Liver (tissue), 9 donors: ENCODE measurements around the gene CEMIP. TPM values are rescaled to one million over a fixed set of nuclear protein-coding genes. Genes with fewer than 3 reads are reported as not detected.

Source experiments
- DNase-seq: peaks from one replicate; pipeline ENCODE4 v3.0.0-alpha.2; 2017; ENCODE audit warnings: low spot score
- H3K27ac ChIP-seq, 2 donors: one replicate each; pipeline ENCODE4 v1.7.0; 2013; ENCODE audit warnings: inconsistent platforms in 2 of 2, low read length in 2 of 2, control low read depth in 1 of 2, low read depth in 1 of 2, mild to moderate bottlenecking in 1 of 2
- H3K27me3 ChIP-seq, 4 donors: one replicate each; pipeline versions ENCODE4 v1.6.1 to v1.7.0; 2013; ENCODE audit warnings: low read length in 3 of 4, inconsistent platforms in 1 of 4, mild to moderate bottlenecking in 1 of 4, moderate library complexity in 1 of 4; ENCODE audit not compliant: control insufficient read depth in 4 of 4, insufficient read depth in 4 of 4
- H3K36me3 ChIP-seq, 4 donors: one replicate each; pipeline versions ENCODE4 v1.6.1 to v1.7.0; 2013; ENCODE audit warnings: low read length in 3 of 4, mild to moderate bottlenecking in 3 of 4, low read depth in 1 of 4, moderate library complexity in 1 of 4; ENCODE audit not compliant: control insufficient read depth in 4 of 4, insufficient read depth in 3 of 4
- H3K4me1 ChIP-seq, 4 donors: one replicate each; pipeline versions ENCODE4 v1.6.1 to v1.7.0; 2013; ENCODE audit warnings: low read length in 3 of 4, mild to moderate bottlenecking in 3 of 4, moderate library complexity in 1 of 4; ENCODE audit not compliant: control insufficient read depth in 4 of 4, insufficient read depth in 4 of 4
- H3K4me3 ChIP-seq, 3 donors: one replicate each; pipeline versions ENCODE4 v1.6.1 to v1.7.0; 2013; ENCODE audit warnings: low read length in 3 of 3, control low read depth in 1 of 3, low read depth in 1 of 3, mild to moderate bottlenecking in 1 of 3
- H3K9ac ChIP-seq, 2 donors: one replicate each; pipeline ENCODE4 v1.7.0; 2013; ENCODE audit warnings: low read length in 2 of 2, mild to moderate bottlenecking in 2 of 2, moderate library complexity in 2 of 2, control low read depth in 1 of 2, low read depth in 1 of 2
- H3K9me3 ChIP-seq, 4 donors: one replicate each; pipeline versions ENCODE4 v1.6.1 to v1.7.0; 2013; ENCODE audit warnings: low read length in 3 of 4; ENCODE audit not compliant: control insufficient read depth in 4 of 4
- ATF3 ChIP-seq: IDR thresholded peaks from 2 replicates; pipeline ENCODE4 v1.6.1; 2016; ENCODE audit warnings: antibody characterized with exemption
- CTCF ChIP-seq: fragments of 150-350 bp; IDR thresholded peaks from 2 replicates; pipeline ENCODE4 v1.5.1; 2017; ENCODE audit warnings: improper control_type of control experiment, low read depth, low read length; ENCODE audit not compliant: missing input control
- EGR1 ChIP-seq, 2 donors: IDR thresholded peaks; 2 replicates each; pipeline ENCODE4 v1.6.1; 2016 to 2018; ENCODE audit warnings: antibody characterized with exemption in 2 of 2, low read depth in 2 of 2
- FOXA1 ChIP-seq: IDR thresholded peaks from 2 replicates; pipeline ENCODE4 v1.6.1; 2016; ENCODE audit warnings: antibody characterized with exemption
- FOXA2 ChIP-seq: IDR thresholded peaks from 2 replicates; pipeline ENCODE4 v1.6.1; 2016; ENCODE audit warnings: antibody characterized with exemption
- GABPA ChIP-seq, 2 donors: IDR thresholded peaks in 1 of 2; conservative IDR thresholded peaks in 1 of 2; 2 replicates each; pipeline ENCODE4 v1.6.1; 2016; ENCODE audit warnings: antibody characterized with exemption in 2 of 2, mild to moderate bottlenecking in 1 of 2, moderate library complexity in 1 of 2
- HNF4A ChIP-seq, 2 donors: conservative IDR thresholded peaks; 2 replicates each; pipeline ENCODE4 v1.6.1; 2016; ENCODE audit warnings: antibody characterized with exemption in 2 of 2, mild to moderate bottlenecking in 2 of 2
- HNF4G ChIP-seq: IDR thresholded peaks from 2 replicates; pipeline ENCODE4 v1.6.1; 2016; ENCODE audit warnings: antibody characterized with exemption
- JUND ChIP-seq, 2 donors: IDR thresholded peaks; 2 replicates each; pipeline ENCODE4 v1.6.1; 2016; ENCODE audit warnings: antibody characterized with exemption in 2 of 2
- MAX ChIP-seq: IDR thresholded peaks from 2 replicates; pipeline ENCODE4 v1.6.1; 2016; ENCODE audit warnings: antibody characterized with exemption
- NR2F2 ChIP-seq: IDR thresholded peaks from 2 replicates; pipeline ENCODE4 v1.6.1; 2016; ENCODE audit warnings: antibody characterized with exemption
- RAD21 ChIP-seq, 2 donors: IDR thresholded peaks; 2 replicates each; pipeline ENCODE4 v1.6.1; 2016; ENCODE audit warnings: antibody characterized with exemption in 2 of 2, mild to moderate bottlenecking in 2 of 2
- REST ChIP-seq: IDR thresholded peaks from 2 replicates; pipeline ENCODE4 v1.6.1; 2016; ENCODE audit warnings: antibody characterized with exemption, mild to moderate bottlenecking
- RXRA ChIP-seq, 2 donors: IDR thresholded peaks; 2 replicates each; pipeline ENCODE4 v1.6.1; 2017 to 2018; ENCODE audit warnings: antibody characterized with exemption in 2 of 2, mild to moderate bottlenecking in 1 of 2
- SP1 ChIP-seq: IDR thresholded peaks from 2 replicates; pipeline ENCODE4 v1.6.1; 2018; ENCODE audit warnings: antibody characterized with exemption, mild to moderate bottlenecking
- TAF1 ChIP-seq: conservative IDR thresholded peaks from 2 replicates; pipeline ENCODE4 v1.6.1; 2016; ENCODE audit warnings: antibody characterized with exemption, mild to moderate bottlenecking
- YY1 ChIP-seq: IDR thresholded peaks from 2 replicates; pipeline ENCODE4 v1.6.1; 2016; ENCODE audit warnings: antibody characterized with exemption, mild to moderate bottlenecking
- WGBS: extraction: QIAGEN DNeasy Blood & Tissue Kit; methylation state at CpG from one replicate; pipeline ENCODE4 v1.1.7; 2013; 5-methylcytosine and 5-hydroxymethylcytosine counted together
- polyA plus RNA-seq, 2 donors: library from polyadenylated mRNA; stranded (reverse) in 1 of 2; unstranded in 1 of 2; fragments of 200-250 nt in 1 of 2; fragments of >200 nt in 1 of 2; fragmentation: Nextera tagmentation in 1 of 2; extraction: Ambion mirVana in 1 of 2; gene quantifications; one replicate each; pipeline versions ENCODE4 v1.2.1 to v1.2.3, GENCODE V29; 2013 to 2015
- total RNA-seq, 2 donors: library from RNA; depleted of rRNA; stranded (reverse); fragments of >200 nt; gene quantifications; one replicate each; pipeline ENCODE4 v1.2.3, GENCODE V29; 2014
- donor health status: healthy.
- donor health status: healthy.
- donor health status: healthy.
- donor health status: healthy.
- donor health status: healthy.

The CEMIP gene
- total and polyA plus RNA-seq, 4 donors = under 0.01 to 0.89 (median 0.21) TPM

- no peaks in the 10 kb centered on the region for H3K27me3 ChIP-seq
- H3K36me3 ChIP-seq = peaks cover 4 to 20% (median 11%) of the 10 kb centered on the region in 4 donors
- H3K9me3 ChIP-seq = no peaks in the 10 kb centered on the region
- no peak overlapping the region for H3K27ac ChIP-seq
- no peak overlapping the region for H3K4me3 ChIP-seq
- 96% methylated on average over 8 of the region's 8 CpGs for WGBS
- H3K4me1 ChIP-seq = no peaks in the 10 kb centered on the region
- DNase-seq = no peak
- H3K9ac ChIP-seq = no peak overlapping the region
- TF ChIP-seq NR2F2 = no peak
- no peak for TF ChIP-seq YY1
- TF ChIP-seq REST = no peak
- no peak for TF ChIP-seq TAF1
- no peak for TF ChIP-seq MAX
- TF ChIP-seq GABPA (IDR thresholded peaks at IDR 0.05 in 1 of 2, conservative IDR thresholded peaks at IDR 0.05 in 1 of 2) = no peak
- no peak for TF ChIP-seq HNF4G
- no peak for TF ChIP-seq CTCF
- no peak for TF ChIP-seq SP1
- no peak for TF ChIP-seq HNF4A (conservative IDR thresholded peaks at IDR 0.05)
- no peak for TF ChIP-seq ATF3
- no peak for TF ChIP-seq RXRA (IDR thresholded peaks at IDR 0.05)
- TF ChIP-seq EGR1 (IDR thresholded peaks at IDR 0.05; ENCODE audit: low read depth in 2 of 2) = no peak
These were observed 187.4 kb downstream of the CEMIP start for GRCh38 chr15:80966431-80967197.

DNA sequence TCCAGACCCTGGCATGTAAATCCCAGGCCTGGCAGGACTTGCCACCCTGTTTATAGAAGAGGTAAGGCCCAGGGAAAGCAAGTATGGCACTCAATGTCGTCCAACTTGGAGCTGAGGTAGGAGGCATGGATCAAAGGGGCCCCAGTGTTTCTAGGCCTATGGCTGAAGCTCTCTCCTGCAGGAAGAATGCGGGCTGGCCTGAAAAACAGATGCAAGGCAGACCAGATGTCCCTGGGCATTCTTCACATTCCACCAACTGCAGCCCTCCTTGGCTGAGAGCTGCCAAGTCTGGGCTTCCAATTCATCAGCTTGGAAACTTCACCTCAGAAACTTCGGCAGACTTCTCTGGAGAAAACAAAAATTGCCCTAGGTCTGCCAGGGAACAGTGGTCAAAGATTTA lies 188.3 kb downstream of the CEMIP start:
- Histone ChIP-seq H3K36me3 (peaks cover 4 to 20% (median 11%) of the 10 kb centered on the region in 4 donors), H3K9ac (no peak overlapping the region), H3K4me1 (no peaks in the 10 kb centered on the region), H3K9me3 (no peaks in the 10 kb centered on the region), H3K4me3 (no peak overlapping the region), H3K27me3 (no peaks in the 10 kb centered on the region), H3K27ac (no peak overlapping the region)
- WGBS = 82% methylated on average over 3 of the region's 3 CpGs
- DNase-seq = no peak
- no peak for TF ChIP-seq MAX
- TF ChIP-seq FOXA2 = no peak
- no peak for TF ChIP-seq EGR1 (IDR thresholded peaks at IDR 0.05; ENCODE audit: low read depth in 2 of 2)
- TF ChIP-seq HNF4A (conservative IDR thresholded peaks at IDR 0.05) = no peak
- no peak for TF ChIP-seq ATF3
- no peak for TF ChIP-seq NR2F2
- no peak for TF ChIP-seq CTCF
- no peak for TF ChIP-seq JUND (IDR thresholded peaks at IDR 0.05)
- no peak for TF ChIP-seq TAF1
- no peak for TF ChIP-seq RAD21 (IDR thresholded peaks at IDR 0.05)
- TF ChIP-seq SP1 = no peak
- TF ChIP-seq YY1 = no peak
- TF ChIP-seq FOXA1 = no peak
- TF ChIP-seq GABPA (IDR thresholded peaks at IDR 0.05 in 1 of 2, conservative IDR thresholded peaks at IDR 0.05 in 1 of 2) = no peak
- no peak for TF ChIP-seq HNF4G
- TF ChIP-seq REST = no peak
